Activated naive CD4-positive, alpha-beta T cell (primary cell): ENCODE results near the gene KLHL29.
"Not testable (repeated sequence)": the region's sequence is repeated elsewhere in the genome, so short reads cannot be mapped to it uniquely, and the experiment has no call there.

ENCODE experiments used
- DNase-seq, 4 experiments: peaks; one replicate each; lab custom pipeline; 2025; lab: John Stamatoyannopoulos, UW

The KLHL29 gene

GRCh38 chr2:23373666-23374065 lies 11.3 kb upstream of the KLHL29 start:
- DNase-seq: no peak

- DNase-seq: no peak
These were observed 9.5 kb upstream of the KLHL29 start for GRCh38 chr2:23375448-23375847.

- DNase-seq: no peak
These were observed 8.9 kb upstream of the KLHL29 start for GRCh38 chr2:23376075-23376474.

GRCh38 chr2:23376972-23377371 lies 8.0 kb upstream of the KLHL29 start:
- DNase-seq: no peak

- DNase-seq: no peak
These were observed 7.2 kb upstream of the KLHL29 start for GRCh38 chr2:23377771-23378170.

- no peak for DNase-seq
These were observed 6.5 kb upstream of the KLHL29 start for GRCh38 chr2:23378496-23378895.

GRCh38 chr2:23379220-23379695 lies 5.7 kb upstream of the KLHL29 start:
- DNase-seq: no peak

- DNase-seq: peak in 1 of 4 experiments; percentile 19
These were observed 4.4 kb upstream of the KLHL29 start for GRCh38 chr2:23380562-23381065.

GRCh38 chr2:23381084-23381483 lies 3.9 kb upstream of the KLHL29 start:
- peak in 2 of 4 experiments; percentile 8 to 11 for DNase-seq

GRCh38 chr2:23381485-23381884 lies 3.5 kb upstream of the KLHL29 start:
- DNase-seq: no peak

GRCh38 chr2:23383100-23383499 lies 1.9 kb upstream of the KLHL29 start:
- no peak for DNase-seq

- no peak for DNase-seq
These were observed 370 bp downstream of the KLHL29 start for GRCh38 chr2:23385351-23385747.

- DNase-seq: no peak
These were observed 864 bp downstream of the KLHL29 start for GRCh38 chr2:23385748-23386338.

GRCh38 chr2:23386339-23387220 lies 1.6 kb downstream of the KLHL29 start:
- no peak for DNase-seq

GRCh38 chr2:23387221-23387550 lies 2.2 kb downstream of the KLHL29 start:
- no peak for DNase-seq

- DNase-seq: no peak
These were observed 2.9 kb downstream of the KLHL29 start for GRCh38 chr2:23387845-23388244.

- DNase-seq: no peak
These were observed 3.3 kb downstream of the KLHL29 start for GRCh38 chr2:23388294-23388693.

GRCh38 chr2:23388756-23389514 lies 4.0 kb downstream of the KLHL29 start:
- DNase-seq: no peak

- no peak for DNase-seq
These were observed 5.2 kb downstream of the KLHL29 start for GRCh38 chr2:23390152-23390551.

GRCh38 chr2:23391237-23391736 lies 6.3 kb downstream of the KLHL29 start:
- DNase-seq: not testable (repeated sequence)

- no peak for DNase-seq
These were observed 8.7 kb downstream of the KLHL29 start for GRCh38 chr2:23393722-23394121.

GRCh38 chr2:23394700-23395099 lies 9.7 kb downstream of the KLHL29 start:
- no peak for DNase-seq
